Osteoblast (primary cell): ENCODE measurements around the gene ALDH1B1. TPM values are rescaled to one million over a fixed set of nuclear protein-coding genes. Genes with fewer than 3 reads are reported as not detected.

Experiments used
- DNase-seq: peaks from one replicate; pipeline ENCODE4 v3.0.0; 2011; ENCODE audit warnings: low spot score, mixed read lengths; ENCODE audit not compliant: insufficient read length; ENCODE audit errors: missing footprints
- H2AFZ ChIP-seq: 2 replicates; pipeline ENCODE4 v1.6.0; 2011; ENCODE audit warnings: mild to moderate bottlenecking, low read length
- H3K27ac ChIP-seq: 2 replicates; pipeline ENCODE4 v1.5.1; 2011; ENCODE audit warnings: mild to moderate bottlenecking, low read depth, low read length, moderate library complexity
- H3K27me3 ChIP-seq: 2 replicates; pipeline ENCODE4 v1.6.0; 2012; ENCODE audit warnings: mild to moderate bottlenecking, control low read depth, inconsistent platforms, low read length, moderate library complexity; ENCODE audit not compliant: insufficient read depth
- H3K36me3 ChIP-seq: 2 replicates; pipeline ENCODE4 v1.5.1; 2011; ENCODE audit warnings: mild to moderate bottlenecking, low read length, control low read depth, moderate library complexity; ENCODE audit not compliant: insufficient read depth
- H3K4me1 ChIP-seq: 2 replicates; pipeline ENCODE4 v1.5.1; 2011; ENCODE audit warnings: mild to moderate bottlenecking, low read length, control low read depth, moderate library complexity; ENCODE audit not compliant: insufficient read depth
- H3K4me2 ChIP-seq: 2 replicates; pipeline ENCODE4 v1.6.0; 2011; ENCODE audit warnings: mild to moderate bottlenecking, low read length; ENCODE audit not compliant: insufficient read depth
- H3K4me3 ChIP-seq: fragments of 200-600 bp; sonication (generic); 3 replicates; pipeline ENCODE4 v1.5.1; 2012; ENCODE audit warnings: mild to moderate bottlenecking, low read length, inconsistent platforms; ENCODE audit not compliant: insufficient read depth
- H3K79me2 ChIP-seq: 2 replicates; pipeline ENCODE4 v1.6.0; 2012; ENCODE audit warnings: mild to moderate bottlenecking, low read length, control low read depth, inconsistent platforms; ENCODE audit not compliant: insufficient read depth
- H3K9me3 ChIP-seq: 2 replicates; pipeline ENCODE4 v1.5.1; 2011; ENCODE audit warnings: low read depth, low read length, control low read depth
- H4K20me1 ChIP-seq: 2 replicates; pipeline ENCODE4 v1.6.0; 2012; ENCODE audit warnings: mild to moderate bottlenecking, low read length, control low read depth; ENCODE audit not compliant: insufficient read depth
- CTCF ChIP-seq: IDR thresholded peaks from 2 replicates; pipeline ENCODE4 v1.5.1; 2011; ENCODE audit warnings: mild to moderate bottlenecking, low read depth, low read length, moderate library complexity; ENCODE audit errors: extremely low read depth
- total RNA-seq: library from RNA; depleted of rRNA; stranded (reverse); fragments of >200 nt; gene quantifications from 2 replicates; pipeline ENCODE4 v1.2.3, GENCODE V29; 2012

Gene ALDH1B1
- total RNA-seq, 1 donor, result 38.0 TPM

- Histone ChIP-seq H3K4me1 (no peaks in the 10 kb centered on the region), H4K20me1 (no peaks in the 10 kb centered on the region), H3K4me3 (no peak overlapping the region), H3K4me2 (no peak overlapping the region), H2AFZ (no peak overlapping the region), H3K27ac (no peak overlapping the region), H3K27me3 (peaks cover 41% of the 10 kb centered on the region), H3K9me3 (no peaks in the 10 kb centered on the region), H3K36me3 (no peaks in the 10 kb centered on the region), H3K79me2 (no peaks in the 10 kb centered on the region)
- peak; percentile 26 for TF ChIP-seq CTCF
- DNase-seq, result no peak
Observed at GRCh38 chr9:38371495-38371894, 21.0 kb upstream of the ALDH1B1 start.

GRCh38 chr9:38372762-38373619 is 19.5 kb upstream of the ALDH1B1 start:
- peaks cover 46% of the 10 kb centered on the region for H3K27me3 ChIP-seq
- no peak overlapping the region for H2AFZ ChIP-seq
- no peaks in the 10 kb centered on the region for H3K36me3 ChIP-seq
- no peak overlapping the region for H3K4me2 ChIP-seq
- H3K9me3 ChIP-seq, result no peaks in the 10 kb centered on the region
- DNase-seq, result no peak
- H3K79me2 ChIP-seq, result no peaks in the 10 kb centered on the region
- no peaks in the 10 kb centered on the region for H3K4me1 ChIP-seq
- H4K20me1 ChIP-seq, result no peaks in the 10 kb centered on the region
- no peak overlapping the region for H3K27ac ChIP-seq
- no peak overlapping the region for H3K4me3 ChIP-seq
- TF ChIP-seq CTCF, result no peak

- no peaks in the 10 kb centered on the region for H4K20me1 ChIP-seq
- no peak overlapping the region for H3K4me3 ChIP-seq
- H3K4me1 ChIP-seq, result no peaks in the 10 kb centered on the region
- no peaks in the 10 kb centered on the region for H3K79me2 ChIP-seq
- no peak overlapping the region for H2AFZ ChIP-seq
- H3K9me3 ChIP-seq, result no peaks in the 10 kb centered on the region
- no peak for DNase-seq
- H3K36me3 ChIP-seq, result no peaks in the 10 kb centered on the region
- peaks cover 46% of the 10 kb centered on the region for H3K27me3 ChIP-seq
- TF ChIP-seq CTCF, result no peak
- no peak overlapping the region for H3K27ac ChIP-seq
- no peak overlapping the region for H3K4me2 ChIP-seq
Observed at GRCh38 chr9:38373679-38374078, 18.8 kb upstream of the ALDH1B1 start.

GRCh38 chr9:38374847-38375571 is 17.5 kb upstream of the ALDH1B1 start:
- no peak for TF ChIP-seq CTCF
- no peaks in the 10 kb centered on the region for H3K36me3 ChIP-seq

More at GRCh38 chr9:38374847-38375571, 17.5 kb upstream of the ALDH1B1 start:
- Histone ChIP-seq H3K27ac (no peak overlapping the region), H3K79me2 (no peaks in the 10 kb centered on the region), H3K9me3 (no peaks in the 10 kb centered on the region), H2AFZ (no peak overlapping the region), H3K4me1 (no peaks in the 10 kb centered on the region), H4K20me1 (no peaks in the 10 kb centered on the region), H3K4me2 (no peak overlapping the region), H3K4me3 (no peak overlapping the region), H3K27me3 (peaks cover 38% of the 10 kb centered on the region)
- DNase-seq, result no peak
